ENCODE data around the gene GNB1.

DNA sequence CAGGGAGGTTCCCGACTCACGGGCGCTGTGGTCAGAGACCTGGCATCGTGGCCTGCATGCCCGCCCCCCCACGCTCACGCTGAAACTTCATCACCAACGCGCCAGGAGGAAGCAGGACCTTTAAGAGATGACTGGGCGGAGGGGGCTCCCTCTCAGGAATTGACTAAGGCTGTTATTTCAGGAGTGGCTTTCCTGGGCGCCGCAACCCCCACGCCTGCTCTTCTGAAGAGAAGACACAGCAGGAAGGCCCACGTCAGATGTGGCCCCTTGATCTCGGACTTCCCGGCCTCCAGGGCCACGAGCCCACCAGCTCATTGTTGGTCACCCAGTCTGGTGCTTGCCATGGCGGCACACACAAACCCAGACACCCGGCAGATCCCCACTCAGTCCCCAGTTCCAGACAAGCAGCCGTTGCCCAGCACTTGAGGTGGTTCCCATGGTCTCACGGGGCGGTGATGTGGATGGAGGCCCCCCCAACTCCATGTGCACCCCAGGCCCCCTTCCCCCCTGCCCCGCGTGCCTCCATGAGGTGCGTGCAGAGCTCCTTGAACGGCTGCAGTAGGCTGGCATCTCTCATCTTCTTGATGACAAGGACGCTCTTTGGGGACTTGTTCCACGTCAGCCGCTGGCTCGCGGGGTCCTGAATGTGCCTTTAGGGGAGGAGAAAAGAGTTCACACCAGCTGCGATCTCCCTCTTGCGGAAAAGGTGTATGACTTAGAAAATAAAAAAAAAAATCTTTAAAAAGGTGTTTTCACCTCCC lies 134.0 kb downstream of the GNB1 start:
- TF ChIP-seq, protein P1, sequence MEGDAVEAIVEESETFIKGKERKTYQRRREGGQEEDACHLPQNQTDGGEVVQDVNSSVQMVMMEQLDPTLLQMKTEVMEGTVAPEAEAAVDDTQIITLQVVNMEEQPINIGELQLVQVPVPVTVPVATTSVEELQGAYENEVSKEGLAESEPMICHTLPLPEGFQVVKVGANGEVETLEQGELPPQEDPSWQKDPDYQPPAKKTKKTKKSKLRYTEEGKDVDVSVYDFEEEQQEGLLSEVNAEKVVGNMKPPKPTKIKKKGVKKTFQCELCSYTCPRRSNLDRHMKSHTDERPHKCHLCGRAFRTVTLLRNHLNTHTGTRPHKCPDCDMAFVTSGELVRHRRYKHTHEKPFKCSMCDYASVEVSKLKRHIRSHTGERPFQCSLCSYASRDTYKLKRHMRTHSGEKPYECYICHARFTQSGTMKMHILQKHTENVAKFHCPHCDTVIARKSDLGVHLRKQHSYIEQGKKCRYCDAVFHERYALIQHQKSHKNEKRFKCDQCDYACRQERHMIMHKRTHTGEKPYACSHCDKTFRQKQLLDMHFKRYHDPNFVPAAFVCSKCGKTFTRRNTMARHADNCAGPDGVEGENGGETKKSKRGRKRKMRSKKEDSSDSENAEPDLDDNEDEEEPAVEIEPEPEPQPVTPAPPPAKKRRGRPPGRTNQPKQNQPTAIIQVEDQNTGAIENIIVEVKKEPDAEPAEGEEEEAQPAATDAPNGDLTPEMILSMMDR (IDR thresholded peaks at IDR 0.05; ENCODE audit: insufficient read depth, low read length, poor library complexity, severe bottlenecking) = no peak
- TF ChIP-seq EZH2phosphoT487 (conservative IDR thresholded peaks at IDR 0.05; ENCODE audit: low read length) = no peak

Data from SU-DHL-6 (cell line).